GM15510 (cell line): ENCODE data around the gene ADRM1.

Experiments used
- POLR2A ChIP-seq: IDR thresholded peaks from 3 replicates; pipeline ENCODE4 v1.6.1; 2011; ENCODE audit warnings: borderline replicate concordance; ENCODE audit not compliant: insufficient read length; ENCODE audit errors: extremely low read depth

The ADRM1 gene

GRCh38 chr20:62354031-62354808 lies 51.4 kb downstream of the ADRM1 start:
- TF ChIP-seq POLR2A, result no peak

- TF ChIP-seq POLR2A, result no peak
Observed at GRCh38 chr20:62354811-62355341, 52.1 kb downstream of the ADRM1 start.

- TF ChIP-seq POLR2A, result no peak
Observed at GRCh38 chr20:62355516-62355877, 52.7 kb downstream of the ADRM1 start.

GRCh38 chr20:62355878-62356588 lies 53.2 kb downstream of the ADRM1 start:
- no peak for TF ChIP-seq POLR2A

GRCh38 chr20:62356589-62357186 lies 53.9 kb downstream of the ADRM1 start:
- no peak for TF ChIP-seq POLR2A

- no peak for TF ChIP-seq POLR2A
Observed at GRCh38 chr20:62357187-62357667, 54.4 kb downstream of the ADRM1 start.

GRCh38 chr20:62357681-62358080 lies 54.9 kb downstream of the ADRM1 start:
- TF ChIP-seq POLR2A, result no peak
